ENCODE results near the gene TPSAB1.

TPSAB1 gene

DNA sequence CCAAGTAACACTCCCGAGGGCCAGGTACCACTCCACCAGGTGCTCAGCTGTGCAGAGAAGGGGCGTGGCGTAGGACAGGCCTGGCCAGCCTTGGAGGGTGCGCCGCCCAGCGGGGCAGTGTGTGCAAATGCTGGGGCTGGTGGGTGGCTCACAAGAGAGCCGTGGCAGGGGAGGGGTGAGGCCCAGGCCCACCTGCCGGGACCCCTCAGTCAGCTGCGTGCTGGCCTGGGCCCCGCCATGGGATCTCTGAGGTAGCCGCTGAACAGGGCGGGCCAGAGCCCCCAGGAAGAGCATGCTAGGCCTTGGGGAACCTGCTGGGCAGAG is 24.2 kb upstream of the TPSAB1 start:
- TF ChIP-seq, protein P1, sequence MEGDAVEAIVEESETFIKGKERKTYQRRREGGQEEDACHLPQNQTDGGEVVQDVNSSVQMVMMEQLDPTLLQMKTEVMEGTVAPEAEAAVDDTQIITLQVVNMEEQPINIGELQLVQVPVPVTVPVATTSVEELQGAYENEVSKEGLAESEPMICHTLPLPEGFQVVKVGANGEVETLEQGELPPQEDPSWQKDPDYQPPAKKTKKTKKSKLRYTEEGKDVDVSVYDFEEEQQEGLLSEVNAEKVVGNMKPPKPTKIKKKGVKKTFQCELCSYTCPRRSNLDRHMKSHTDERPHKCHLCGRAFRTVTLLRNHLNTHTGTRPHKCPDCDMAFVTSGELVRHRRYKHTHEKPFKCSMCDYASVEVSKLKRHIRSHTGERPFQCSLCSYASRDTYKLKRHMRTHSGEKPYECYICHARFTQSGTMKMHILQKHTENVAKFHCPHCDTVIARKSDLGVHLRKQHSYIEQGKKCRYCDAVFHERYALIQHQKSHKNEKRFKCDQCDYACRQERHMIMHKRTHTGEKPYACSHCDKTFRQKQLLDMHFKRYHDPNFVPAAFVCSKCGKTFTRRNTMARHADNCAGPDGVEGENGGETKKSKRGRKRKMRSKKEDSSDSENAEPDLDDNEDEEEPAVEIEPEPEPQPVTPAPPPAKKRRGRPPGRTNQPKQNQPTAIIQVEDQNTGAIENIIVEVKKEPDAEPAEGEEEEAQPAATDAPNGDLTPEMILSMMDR (IDR thresholded peaks at IDR 0.05; ENCODE audit: insufficient read depth, missing control alignments) = no peak
- no peak for DNase-seq (ENCODE audit: insufficient read length, low spot score)
- no peak for FAIRE-seq

DNA sequence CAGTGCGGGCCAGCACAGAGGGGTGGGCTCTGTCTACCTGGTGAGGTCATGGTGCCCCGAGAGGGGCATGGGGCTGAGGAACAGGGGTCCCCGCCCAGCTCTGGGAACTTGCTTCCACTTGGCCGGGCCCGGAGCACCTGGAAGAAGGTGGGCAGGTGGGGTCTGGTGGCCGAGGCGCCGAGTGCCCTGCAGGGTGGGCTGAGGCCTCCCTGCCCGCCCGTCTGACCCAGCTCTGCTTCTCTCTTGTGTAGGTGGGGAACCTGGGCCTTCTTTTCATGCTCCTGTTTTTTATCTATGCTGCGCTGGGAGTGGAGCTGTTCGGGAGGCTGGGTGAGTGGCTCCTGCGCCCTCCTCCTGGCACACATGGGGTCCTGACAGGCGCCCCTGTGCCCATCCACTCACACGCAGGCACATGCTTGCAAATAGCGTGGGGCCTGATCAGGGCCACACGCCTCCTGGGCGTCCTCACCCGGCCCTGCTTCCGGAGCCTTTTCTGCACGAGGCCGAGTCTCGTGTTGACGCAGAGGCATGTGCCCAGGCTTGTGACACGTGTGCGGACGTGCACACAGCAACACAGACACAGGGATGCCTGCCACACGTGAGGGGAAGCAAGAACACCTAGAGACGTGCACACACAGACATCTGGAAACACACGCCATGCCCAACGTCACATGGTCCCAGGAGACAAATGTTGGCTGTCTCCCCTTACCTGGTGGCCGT is 23.7 kb upstream of the TPSAB1 start:
- TF ChIP-seq, protein P1 (IDR thresholded peaks at IDR 0.05; ENCODE audit: insufficient read depth, missing control alignments) = no peak
- no peak for FAIRE-seq
- DNase-seq (ENCODE audit: insufficient read length, low spot score) = no peak

DNA sequence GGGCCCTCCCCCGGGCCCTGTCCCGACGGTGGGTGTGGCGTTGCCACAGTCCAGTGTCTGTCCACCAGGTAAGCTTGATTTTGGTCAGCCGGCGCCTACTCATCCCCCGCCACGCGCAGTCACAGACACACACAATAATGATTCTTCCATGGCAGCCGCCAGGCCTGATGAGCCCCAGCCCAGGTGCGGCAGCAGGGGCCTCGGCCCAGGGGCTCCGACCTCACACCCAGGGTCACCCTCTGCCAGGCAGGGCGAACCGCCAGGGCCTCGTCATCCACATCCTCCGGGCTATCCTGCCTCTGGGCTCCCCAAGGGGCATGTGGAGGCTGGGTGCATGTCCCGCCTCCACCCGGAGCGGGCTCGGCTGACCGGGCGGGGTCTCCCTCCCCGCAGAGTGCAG is 23.0 kb upstream of the TPSAB1 start:
- DNase-seq (ENCODE audit: insufficient read length, low spot score) (no peak), FAIRE-seq (no peak)
- TF ChIP-seq, protein P1 (IDR thresholded peaks at IDR 0.05; ENCODE audit: insufficient read depth, missing control alignments) = no peak

DNA sequence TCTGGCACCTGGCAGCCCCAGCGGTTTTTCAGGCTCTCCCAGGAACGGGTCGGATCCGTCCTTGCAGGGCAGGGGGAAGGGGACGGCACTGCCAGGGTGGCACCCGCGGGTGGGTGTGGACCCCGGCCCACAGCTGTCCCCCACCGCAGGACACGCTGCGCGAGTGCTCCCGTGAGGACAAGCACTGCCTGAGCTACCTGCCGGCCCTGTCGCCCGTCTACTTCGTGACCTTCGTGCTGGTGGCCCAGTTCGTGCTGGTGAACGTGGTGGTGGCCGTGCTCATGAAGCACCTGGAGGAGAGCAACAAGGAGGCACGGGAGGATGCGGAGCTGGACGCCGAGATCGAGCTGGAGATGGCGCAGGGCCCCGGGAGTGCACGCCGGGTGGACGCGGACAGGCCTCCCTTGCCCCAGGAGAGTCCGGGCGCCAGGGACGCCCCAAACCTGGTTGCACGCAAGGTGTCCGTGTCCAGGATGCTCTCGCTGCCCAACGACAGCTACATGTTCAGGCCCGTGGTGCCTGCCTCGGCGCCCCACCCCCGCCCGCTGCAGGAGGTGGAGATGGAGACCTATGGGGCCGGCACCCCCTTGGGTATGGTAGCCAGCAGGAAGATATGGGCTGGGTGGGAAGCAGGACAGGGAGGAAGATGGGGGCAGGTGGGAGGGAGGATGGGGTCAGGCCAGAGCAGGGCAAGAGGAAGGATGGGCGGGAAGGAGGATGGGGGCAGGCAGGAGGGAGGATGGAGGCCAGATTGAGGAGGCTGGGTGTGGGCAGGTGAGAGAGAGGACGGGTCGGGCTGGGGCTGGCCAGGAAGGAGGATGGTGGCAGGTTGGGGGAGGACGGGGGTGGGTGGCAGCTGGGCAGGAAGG is 22.2 kb upstream of the TPSAB1 start:
- TF ChIP-seq, protein P1 (IDR thresholded peaks at IDR 0.05; ENCODE audit: insufficient read depth, missing control alignments) = no peak
- DNase-seq (ENCODE audit: insufficient read length, low spot score) (no peak), FAIRE-seq (no peak)

DNA sequence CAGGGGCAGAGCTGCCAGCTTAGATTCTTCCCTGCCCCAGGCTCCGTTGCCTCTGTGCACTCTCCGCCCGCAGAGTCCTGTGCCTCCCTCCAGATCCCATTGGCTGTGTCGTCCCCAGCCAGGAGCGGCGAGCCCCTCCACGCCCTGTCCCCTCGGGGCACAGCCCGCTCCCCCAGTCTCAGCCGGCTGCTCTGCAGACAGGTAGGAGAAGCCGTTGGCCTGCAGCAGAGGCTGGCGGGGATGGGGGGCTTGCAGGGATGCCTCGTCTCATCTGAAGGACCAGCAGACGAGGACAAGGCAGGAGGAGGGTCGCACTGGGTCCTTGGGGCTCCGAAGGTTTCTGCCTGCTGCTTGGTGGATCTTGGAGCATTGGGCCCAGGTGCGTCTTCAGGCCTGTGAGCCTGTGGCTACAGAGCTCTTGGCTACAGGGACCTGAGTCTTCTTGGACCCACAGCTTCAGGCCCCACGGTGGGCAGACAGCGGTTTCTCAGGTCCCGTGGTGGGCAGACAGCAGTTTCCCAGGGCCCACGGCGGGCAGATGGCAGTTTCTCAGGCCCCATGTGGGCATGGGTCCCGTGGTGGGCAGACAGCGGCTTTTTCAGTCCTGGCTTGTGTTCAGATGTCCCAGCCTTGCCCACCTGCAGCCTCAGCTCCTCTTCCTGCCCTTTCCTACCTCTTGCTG is 21.4 kb upstream of the TPSAB1 start:
- DNase-seq (ENCODE audit: insufficient read length, low spot score) (no peak), FAIRE-seq (no peak)
- TF ChIP-seq, protein P1 (IDR thresholded peaks at IDR 0.05; ENCODE audit: insufficient read depth, missing control alignments) = no peak

DNA sequence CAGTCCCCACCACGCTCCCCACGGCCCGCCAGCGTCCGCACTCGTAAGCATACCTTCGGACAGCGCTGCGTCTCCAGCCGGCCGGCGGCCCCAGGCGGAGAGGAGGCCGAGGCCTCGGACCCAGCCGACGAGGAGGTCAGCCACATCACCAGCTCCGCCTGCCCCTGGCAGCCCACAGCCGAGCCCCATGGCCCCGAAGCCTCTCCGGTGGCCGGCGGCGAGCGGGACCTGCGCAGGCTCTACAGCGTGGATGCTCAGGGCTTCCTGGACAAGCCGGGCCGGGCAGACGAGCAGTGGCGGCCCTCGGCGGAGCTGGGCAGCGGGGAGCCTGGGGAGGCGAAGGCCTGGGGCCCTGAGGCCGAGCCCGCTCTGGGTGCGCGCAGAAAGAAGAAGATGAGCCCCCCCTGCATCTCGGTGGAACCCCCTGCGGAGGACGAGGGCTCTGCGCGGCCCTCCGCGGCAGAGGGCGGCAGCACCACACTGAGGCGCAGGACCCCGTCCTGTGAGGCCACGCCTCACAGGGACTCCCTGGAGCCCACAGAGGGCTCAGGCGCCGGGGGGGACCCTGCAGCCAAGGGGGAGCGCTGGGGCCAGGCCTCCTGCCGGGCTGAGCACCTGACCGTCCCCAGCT is 20.3 kb upstream of the TPSAB1 start:
- TF ChIP-seq, protein P1 (IDR thresholded peaks at IDR 0.05; ENCODE audit: insufficient read depth, missing control alignments) = no peak
- FAIRE-seq (no peak), DNase-seq (ENCODE audit: insufficient read length, low spot score) (no peak)
